CD4-positive, alpha-beta T cell treated with Interleukin-6 for 4 hours (primary cell): Measurements from ENCODE around the gene SLC27A3.
"Not testable (repeated sequence)": the region's sequence is repeated elsewhere in the genome, so short reads cannot be mapped to it uniquely, and the experiment has no call there.

Source experiments
- DNase-seq: peaks from one replicate; pipeline ENCODE4 v3.0.0-alpha.2; 2020; ENCODE audit warnings: mixed read lengths

SLC27A3 gene

DNA sequence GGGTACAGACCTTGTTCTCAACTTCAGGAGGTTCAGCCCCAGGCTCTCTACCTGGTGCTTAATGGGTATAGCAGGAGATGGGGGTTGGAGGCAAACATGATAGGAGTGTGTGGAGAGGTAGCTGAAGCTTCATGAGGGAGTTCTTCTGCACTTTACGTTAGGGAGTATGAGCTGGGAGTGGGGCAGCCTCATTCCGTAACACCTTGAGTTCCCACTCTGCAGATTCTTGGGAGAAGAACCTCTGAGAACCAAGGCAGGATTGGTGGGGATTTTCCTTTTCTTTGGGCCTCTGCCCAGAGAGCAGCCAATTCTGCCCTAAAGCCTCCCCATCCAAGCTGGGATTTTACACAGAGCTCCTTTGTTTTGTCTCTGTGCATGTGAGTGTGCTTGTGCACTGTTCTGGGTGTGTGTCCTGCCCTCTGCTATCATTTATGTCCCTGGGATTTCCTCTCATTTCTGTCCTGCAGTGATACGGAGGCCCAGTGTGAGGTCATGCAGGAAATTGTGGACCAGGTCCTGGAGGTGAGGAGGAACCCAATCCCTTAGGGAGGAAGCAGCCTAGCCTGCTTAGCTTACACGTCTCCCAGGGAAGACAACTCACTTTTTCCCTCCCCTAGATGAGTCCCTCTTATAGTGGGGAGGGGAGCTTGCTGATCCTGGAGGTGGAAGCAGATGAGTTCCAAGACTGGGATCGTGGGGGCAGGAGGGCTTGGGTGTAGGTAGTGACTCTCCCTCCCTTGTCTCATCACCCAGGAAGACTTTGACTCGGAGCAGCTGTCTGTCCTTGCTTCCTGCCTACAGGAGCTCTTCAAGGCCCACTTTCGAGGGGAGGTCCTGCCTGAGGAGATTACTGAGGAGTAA is 11.6 kb upstream of the SLC27A3 start:
- DNase-seq: no peak

- DNase-seq: no peak
Observed at GRCh38 chr1:153764310-153764709, 10.9 kb upstream of the SLC27A3 start.

DNA sequence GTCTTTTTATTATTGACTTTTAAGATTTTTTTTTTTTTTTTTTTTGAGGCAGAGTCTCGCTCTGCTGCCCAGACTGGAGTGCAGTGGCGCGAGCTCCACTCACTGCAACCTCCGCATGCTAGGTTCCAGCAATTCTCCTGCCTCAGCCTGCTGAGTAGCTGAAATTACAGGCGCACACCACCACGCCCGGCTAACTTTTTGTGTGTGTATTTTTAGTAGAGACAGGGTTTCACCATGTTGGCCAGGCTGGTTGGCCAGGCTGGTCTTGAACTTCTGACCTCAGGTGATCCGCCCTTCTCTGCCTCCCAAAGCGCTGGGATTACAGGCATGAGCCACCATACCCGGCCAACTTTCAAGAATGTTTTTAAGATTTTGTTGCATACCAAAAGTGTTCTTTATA is 8.5 kb upstream of the SLC27A3 start:
- not testable (repeated sequence) for DNase-seq

GRCh38 chr1:153767519-153767918 is 7.7 kb upstream of the SLC27A3 start:
- DNase-seq: no peak

DNA sequence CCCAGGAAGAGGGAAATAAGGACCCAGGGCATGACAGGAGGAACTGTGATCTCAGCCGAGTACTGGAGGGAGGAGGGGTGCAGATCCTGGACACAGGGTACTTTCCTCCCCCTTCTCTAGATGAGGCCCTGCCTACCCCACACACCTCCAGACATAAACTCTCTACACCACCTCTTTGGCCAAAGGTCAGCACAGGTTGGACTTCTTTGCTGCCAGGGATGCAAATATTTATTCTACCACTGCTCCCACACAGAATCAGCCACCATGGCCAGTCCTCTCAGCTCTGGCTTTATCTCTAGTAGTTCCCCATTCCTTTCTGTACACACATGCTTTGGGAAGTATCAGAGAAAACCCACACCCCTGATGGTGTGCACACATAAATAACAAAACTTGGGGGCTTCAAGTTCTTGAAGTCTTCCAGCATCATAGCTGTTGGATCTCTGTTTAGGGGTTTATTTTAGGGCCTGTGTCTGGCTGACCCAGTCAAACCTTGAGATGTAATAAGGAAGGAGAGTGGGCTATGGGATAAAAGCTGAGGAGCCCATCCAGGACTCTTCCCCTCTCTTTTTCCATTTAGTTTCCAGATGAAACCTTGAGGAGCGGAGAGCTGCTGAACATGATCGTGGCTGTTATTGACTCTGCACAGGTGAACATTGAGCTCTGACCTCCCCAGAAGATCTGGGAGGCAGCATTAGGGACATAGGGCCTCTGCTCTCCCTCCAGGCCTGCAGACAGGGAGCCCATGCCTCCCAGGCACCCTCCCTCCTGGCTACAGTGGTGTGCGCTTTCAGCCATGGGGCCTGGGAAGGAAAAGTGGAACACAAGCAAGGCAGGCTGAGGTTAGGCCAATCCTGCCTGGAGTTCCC is 6.7 kb upstream of the SLC27A3 start:
- DNase-seq: no peak

DNA sequence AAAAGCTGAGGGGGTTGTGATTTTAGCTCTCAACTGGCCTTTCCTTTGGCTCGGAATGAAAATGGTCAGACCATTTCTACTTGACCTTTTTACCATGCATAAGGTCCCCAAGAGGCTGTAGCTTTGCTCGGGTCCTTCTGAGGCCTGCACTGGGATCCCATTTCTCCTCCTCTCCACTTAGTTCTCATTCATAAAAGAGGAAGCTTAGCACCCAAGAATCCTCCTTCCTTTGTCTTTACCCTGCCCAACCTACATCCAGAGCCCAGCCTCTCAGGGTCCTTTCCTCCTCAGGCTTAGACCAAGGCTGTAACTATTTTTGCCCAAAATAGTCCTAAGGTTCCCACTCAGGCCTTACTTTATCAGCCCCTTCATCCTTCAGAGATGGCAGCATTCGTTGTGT is 6.0 kb upstream of the SLC27A3 start:
- no peak for DNase-seq

- no peak for DNase-seq
Observed at GRCh38 chr1:153770797-153771196, 4.4 kb upstream of the SLC27A3 start.

DNA sequence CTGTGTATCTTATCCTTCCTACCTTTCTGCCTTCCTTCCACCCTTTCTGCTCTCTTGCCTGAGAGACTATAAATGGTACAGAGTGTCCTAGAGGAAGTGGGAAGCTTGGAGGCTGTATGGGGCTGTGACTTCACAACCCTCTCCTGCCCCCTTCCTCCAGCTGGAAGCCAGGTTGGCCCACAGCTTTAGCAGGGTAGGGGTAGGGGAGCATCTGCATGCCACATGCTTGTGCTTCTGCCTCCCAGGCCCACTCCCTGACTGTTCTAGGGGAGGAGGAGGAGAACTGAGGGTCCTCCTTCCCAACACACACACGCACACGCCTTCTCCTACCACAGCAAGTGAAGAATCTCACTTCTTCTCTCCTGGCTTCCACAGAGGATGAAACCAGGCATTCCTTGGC is 3.9 kb upstream of the SLC27A3 start:
- DNase-seq: no peak

DNA sequence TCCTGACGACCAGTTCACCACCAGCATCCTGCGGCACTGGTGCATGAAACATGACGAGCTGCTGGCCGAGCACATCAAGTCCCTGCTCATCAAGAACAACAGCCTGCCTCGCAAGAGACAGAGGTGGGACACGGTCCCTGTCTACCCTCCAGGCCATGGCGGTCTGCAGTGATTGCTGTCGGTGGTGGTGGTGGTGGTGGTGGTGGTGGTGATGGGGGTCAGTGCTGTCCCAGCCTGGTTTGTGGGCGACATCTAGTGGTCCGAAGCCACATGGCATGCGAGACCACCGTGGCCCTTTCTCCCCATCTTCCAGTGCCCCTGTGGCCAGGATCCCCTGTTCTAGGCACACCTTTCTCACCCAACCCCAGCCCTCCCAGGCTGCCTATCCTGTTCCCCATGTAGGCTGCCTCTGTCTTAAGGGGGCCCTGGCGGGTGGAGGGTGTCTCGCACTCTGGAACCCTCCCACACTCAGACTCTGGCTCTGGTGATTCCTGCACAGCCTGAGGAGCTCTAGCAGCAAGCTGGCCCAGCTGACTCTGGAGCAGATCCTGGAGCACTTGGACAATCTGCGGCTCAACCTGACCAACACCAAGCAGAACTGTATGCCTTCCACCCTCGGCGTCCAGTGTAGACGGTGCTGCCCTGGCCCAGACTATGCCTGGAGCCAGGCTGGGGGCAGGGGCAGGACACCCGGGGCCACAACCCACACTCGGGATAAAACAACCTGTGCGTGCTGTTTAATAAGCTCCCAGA is 3.2 kb upstream of the SLC27A3 start:
- no peak for DNase-seq

DNA sequence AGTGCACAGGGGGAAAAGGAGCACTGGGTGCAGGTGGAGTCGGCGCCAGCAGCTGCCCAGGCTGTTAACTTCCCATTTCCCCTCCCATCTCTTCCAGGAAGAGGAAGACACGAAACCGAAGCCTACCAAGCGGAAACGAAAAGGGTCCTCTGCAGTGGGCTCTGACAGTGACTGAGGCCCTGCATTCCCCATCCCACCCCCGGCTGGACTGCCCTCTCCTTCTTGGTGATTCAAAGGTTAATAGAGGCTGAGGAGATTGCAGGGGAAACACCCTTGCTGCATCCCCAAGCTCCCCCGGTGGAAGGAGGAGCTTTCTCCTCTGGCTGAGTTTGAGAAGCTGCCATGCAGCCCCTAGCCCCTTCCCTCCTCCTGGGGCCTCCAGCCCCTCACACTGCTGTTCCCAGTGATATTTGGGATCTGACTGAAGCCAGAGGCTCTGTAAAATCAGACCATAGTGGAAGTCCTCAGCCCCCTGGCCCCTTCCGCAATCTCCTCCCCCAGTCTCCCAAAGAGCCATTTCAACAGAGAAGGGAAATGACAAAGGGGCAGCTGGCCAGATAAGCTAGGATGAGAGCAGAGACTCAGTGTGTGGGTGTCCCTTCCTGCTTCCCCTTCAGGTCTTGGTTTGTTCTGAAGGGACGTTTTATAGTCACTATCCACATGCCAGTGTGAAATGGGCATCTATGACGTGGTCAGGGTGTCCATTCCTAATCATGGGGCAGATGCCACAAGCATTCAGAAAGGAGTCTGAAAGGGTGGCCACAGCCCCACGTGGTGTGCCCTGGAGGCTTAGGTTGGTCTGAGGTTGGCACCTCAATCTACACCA is 1.9 kb upstream of the SLC27A3 start:
- no peak for DNase-seq

DNA sequence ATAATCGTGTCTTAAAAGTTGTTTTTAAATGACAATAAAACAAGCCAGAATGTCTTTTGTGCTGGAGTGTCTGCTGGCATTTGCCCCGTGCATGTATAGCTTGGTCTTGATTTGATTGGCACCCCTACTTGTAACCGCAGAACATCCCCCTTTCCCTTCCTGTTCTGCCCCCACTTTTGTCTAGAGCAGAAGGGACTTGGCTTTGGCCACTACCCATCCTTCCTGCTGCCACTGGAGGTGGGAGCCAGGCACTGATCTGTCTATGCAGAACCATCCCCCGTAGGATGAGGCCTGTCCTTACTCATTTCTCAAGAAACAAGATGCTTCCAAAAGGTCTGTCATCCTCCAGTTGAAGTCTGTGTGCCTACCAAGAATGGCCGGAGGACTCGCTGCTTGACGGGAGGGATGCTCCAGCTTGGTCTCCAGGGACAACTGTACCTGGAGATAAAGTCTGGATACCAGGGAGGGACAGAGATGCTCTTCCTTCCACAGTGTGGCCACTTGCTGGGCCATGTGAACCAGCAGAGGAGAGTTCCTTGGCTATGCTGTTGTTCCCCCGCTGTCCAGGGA is 1.1 kb upstream of the SLC27A3 start:
- no peak for DNase-seq

GRCh38 chr1:153775458-153776327 is 486 bp downstream of the SLC27A3 start:
- peak; percentile 81 for DNase-seq

DNA sequence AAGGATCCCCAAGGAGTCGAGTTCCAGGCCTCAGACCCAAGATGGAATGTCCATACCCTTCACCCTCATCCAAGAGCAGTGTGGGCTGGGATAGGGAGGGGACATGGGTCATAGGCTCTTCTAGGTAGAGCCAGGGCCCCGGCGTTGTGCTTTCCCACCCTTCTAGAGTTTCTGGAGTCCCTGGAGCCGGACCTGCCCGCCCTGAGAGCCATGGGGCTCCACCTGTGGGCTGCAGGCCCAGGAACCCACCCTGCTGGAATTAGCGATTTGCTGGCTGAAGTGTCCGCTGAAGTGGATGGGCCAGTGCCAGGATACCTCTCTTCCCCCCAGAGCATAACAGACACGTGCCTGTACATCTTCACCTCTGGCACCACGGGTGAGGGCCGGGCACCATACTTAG is 1.1 kb downstream of the SLC27A3 start:
- DNase-seq: no peak

GRCh38 chr1:153776845-153777370 is 1.7 kb downstream of the SLC27A3 start:
- DNase-seq: no peak

GRCh38 chr1:153777648-153778047 is 2.4 kb downstream of the SLC27A3 start:
- no peak for DNase-seq

- no peak for DNase-seq
Observed at GRCh38 chr1:153778051-153778823, 3.0 kb downstream of the SLC27A3 start.

DNA sequence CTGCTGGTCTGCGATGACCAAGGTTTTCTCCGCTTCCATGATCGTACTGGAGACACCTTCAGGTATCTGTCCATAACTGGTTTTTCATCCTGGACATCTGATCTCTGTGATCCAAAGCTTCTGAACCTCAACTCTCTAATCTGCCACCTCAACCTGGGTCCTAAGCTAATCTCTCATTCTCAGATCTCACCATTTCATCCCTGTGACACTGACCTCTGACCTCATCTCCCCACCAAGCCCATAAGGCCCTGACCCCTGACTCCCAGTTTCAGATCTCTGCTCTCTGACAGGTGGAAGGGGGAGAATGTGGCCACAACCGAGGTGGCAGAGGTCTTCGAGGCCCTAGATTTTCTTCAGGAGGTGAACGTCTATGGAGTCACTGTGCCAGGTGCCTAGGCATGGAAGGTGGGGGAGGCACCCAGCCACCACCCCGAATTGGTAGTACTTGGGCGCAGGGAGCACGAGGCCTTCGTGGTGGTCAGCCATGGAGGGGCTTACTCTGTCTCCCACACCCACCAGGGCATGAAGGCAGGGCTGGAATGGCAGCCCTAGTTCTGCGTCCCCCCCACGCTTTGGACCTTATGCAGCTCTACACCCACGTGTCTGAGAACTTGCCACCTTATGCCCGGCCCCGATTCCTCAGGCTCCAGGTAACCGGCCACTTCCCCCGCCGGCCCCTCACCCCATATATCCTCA is 3.8 kb downstream of the SLC27A3 start:
- DNase-seq: no peak

DNA sequence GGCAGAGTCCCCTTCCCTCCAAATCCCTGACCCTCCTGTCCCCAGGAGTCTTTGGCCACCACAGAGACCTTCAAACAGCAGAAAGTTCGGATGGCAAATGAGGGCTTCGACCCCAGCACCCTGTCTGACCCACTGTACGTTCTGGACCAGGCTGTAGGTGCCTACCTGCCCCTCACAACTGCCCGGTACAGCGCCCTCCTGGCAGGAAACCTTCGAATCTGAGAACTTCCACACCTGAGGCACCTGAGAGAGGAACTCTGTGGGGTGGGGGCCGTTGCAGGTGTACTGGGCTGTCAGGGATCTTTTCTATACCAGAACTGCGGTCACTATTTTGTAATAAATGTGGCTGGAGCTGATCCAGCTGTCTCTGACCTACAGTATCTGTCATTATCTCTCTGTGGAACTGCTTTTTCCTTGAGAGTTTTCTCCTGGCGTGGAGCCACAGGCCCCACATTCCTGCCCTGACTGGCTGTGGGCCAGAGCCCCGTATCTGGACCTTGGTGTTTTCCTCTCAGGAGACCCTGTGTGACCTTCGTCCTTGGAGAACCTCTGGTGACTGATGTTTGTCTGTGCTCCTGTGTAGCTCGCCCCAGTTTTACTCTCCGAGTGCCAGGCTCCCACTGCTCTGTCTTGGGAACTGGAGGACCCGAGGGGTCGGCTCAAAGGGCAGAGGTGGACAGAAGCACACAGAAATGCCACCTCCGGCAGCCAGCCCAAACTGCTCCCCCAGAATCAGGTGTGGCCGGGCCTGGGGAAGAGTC is 4.8 kb downstream of the SLC27A3 start:
- no peak for DNase-seq
